SK-N-DZ (cell line): ENCODE measurements around the gene NFIB.

Experiments
- DNase-seq: peaks from one replicate; pipeline ENCODE4 v3.0.0-alpha.2; 2015; ENCODE audit warnings: low spot score

NFIB gene

GRCh38 chr9:14081745-14082144, 232.2 kb downstream of the NFIB start:
- DNase-seq = no peak

- no peak for DNase-seq
These were observed 232.9 kb downstream of the NFIB start for GRCh38 chr9:14080959-14081542.

- DNase-seq = no peak
These were observed 234.5 kb downstream of the NFIB start for GRCh38 chr9:14079440-14079839.

GRCh38 chr9:14077672-14078071, 236.3 kb downstream of the NFIB start:
- no peak for DNase-seq

- DNase-seq = no peak
These were observed 238.7 kb downstream of the NFIB start for GRCh38 chr9:14075218-14075617.

GRCh38 chr9:14072850-14073249, 241.1 kb downstream of the NFIB start:
- DNase-seq = no peak

GRCh38 chr9:14071484-14071883, 242.5 kb downstream of the NFIB start:
- DNase-seq = no peak

GRCh38 chr9:14068690-14069089, 245.3 kb downstream of the NFIB start:
- DNase-seq = no peak

- no peak for DNase-seq
These were observed 247.1 kb downstream of the NFIB start for GRCh38 chr9:14066831-14067230.

- DNase-seq = no peak
These were observed 247.9 kb downstream of the NFIB start for GRCh38 chr9:14066032-14066431.

- no peak for DNase-seq
These were observed 249.0 kb downstream of the NFIB start for GRCh38 chr9:14064940-14065339.

GRCh38 chr9:14063756-14064155, 250.2 kb downstream of the NFIB start:
- no peak for DNase-seq

GRCh38 chr9:14062586-14063221, 251.2 kb downstream of the NFIB start:
- no peak for DNase-seq

GRCh38 chr9:14061936-14062585, 251.9 kb downstream of the NFIB start:
- DNase-seq = no peak

- no peak for DNase-seq
These were observed 255.6 kb downstream of the NFIB start for GRCh38 chr9:14058325-14058688.

GRCh38 chr9:14057368-14058324, 256.3 kb downstream of the NFIB start:
- DNase-seq = peak; percentile 74

GRCh38 chr9:14056316-14056861, 257.6 kb downstream of the NFIB start:
- DNase-seq = peak; percentile 88

GRCh38 chr9:14054096-14054495, 259.8 kb downstream of the NFIB start:
- no peak for DNase-seq

GRCh38 chr9:14052359-14052758, 261.6 kb downstream of the NFIB start:
- no peak for DNase-seq

- DNase-seq = no peak
These were observed 262.5 kb downstream of the NFIB start for GRCh38 chr9:14051419-14051818.

- no peak for DNase-seq
These were observed 270.5 kb downstream of the NFIB start for GRCh38 chr9:14043483-14043882.

GRCh38 chr9:14037331-14037730, 276.6 kb downstream of the NFIB start:
- DNase-seq = no peak
